IPS DF 6.9 (cell line): ENCODE data around the gene PAIP2.
"Not testable (repeated sequence)": the region's sequence is repeated elsewhere in the genome, so short reads cannot be mapped to it uniquely, and the experiment has no call there.

ENCODE experiments used
- DNase-seq: peaks from one replicate; pipeline ENCODE4 v3.0.0-alpha.2; 2013; ENCODE audit warnings: low read depth, low spot score
- H3K27ac ChIP-seq: one replicate; pipeline ENCODE4 v1.5.1; 2013; ENCODE audit warnings: low read length, control low read depth
- H3K27me3 ChIP-seq: 2 replicates; pipeline ENCODE4 v1.6.1; 2013; ENCODE audit warnings: mild to moderate bottlenecking, low read length; ENCODE audit not compliant: control insufficient read depth, insufficient read depth
- H3K36me3 ChIP-seq: 2 replicates; pipeline ENCODE4 v1.6.1; 2013; ENCODE audit warnings: low read length; ENCODE audit not compliant: control insufficient read depth, insufficient read depth
- H3K4me1 ChIP-seq: 2 replicates; pipeline ENCODE4 v1.6.1; 2013; ENCODE audit warnings: low read length; ENCODE audit not compliant: control insufficient read depth, insufficient read depth
- H3K4me3 ChIP-seq: 2 replicates; pipeline ENCODE4 v1.5.1; 2013; ENCODE audit warnings: mild to moderate bottlenecking, low read length
- H3K9me3 ChIP-seq: 2 replicates; pipeline ENCODE4 v1.6.1; 2013; ENCODE audit warnings: low read length, inconsistent platforms; ENCODE audit not compliant: control insufficient read depth, insufficient read depth
- WGBS: extraction: QIAGEN DNeasy Blood & Tissue Kit; methylation state at CpG from one replicate; pipeline ENCODE4 v1.1.7; 2013; ENCODE audit warnings: mixed read lengths, missing lambda C conversion rate; ENCODE audit not compliant: insufficient read length, insufficient coverage; 5-methylcytosine and 5-hydroxymethylcytosine counted together

Gene PAIP2

GRCh38 chr5:139401546-139401945 is 59.9 kb downstream of the PAIP2 start:
- no peak for DNase-seq
- Histone ChIP-seq H3K27ac (no peak overlapping the region), H3K4me1 (peaks cover 3% of the 10 kb centered on the region), H3K36me3 (peaks cover 8% of the 10 kb centered on the region; the same call in 1 of the 2 replicates), H3K9me3 (no peaks in the 10 kb centered on the region), H3K27me3 (no peaks in the 10 kb centered on the region), H3K4me3 (no peak overlapping the region)
- no CpG with 5 or more reads among the region's 10 CpGs for WGBS

GRCh38 chr5:139402561-139403158 is 61.0 kb downstream of the PAIP2 start:
- no peak overlapping the region for H3K27ac ChIP-seq
- H3K9me3 ChIP-seq = no peaks in the 10 kb centered on the region
- no CpG with 5 or more reads among the region's 7 CpGs for WGBS
- H3K4me3 ChIP-seq = no peak overlapping the region
- peaks cover 8% of the 10 kb centered on the region; the same call in 1 of the 2 replicates for H3K36me3 ChIP-seq
- H3K27me3 ChIP-seq = no peaks in the 10 kb centered on the region
- H3K4me1 ChIP-seq = peaks cover 3% of the 10 kb centered on the region
- no peak for DNase-seq

GRCh38 chr5:139403418-139403786 is 61.7 kb downstream of the PAIP2 start:
- Histone ChIP-seq H3K27ac (no peak overlapping the region), H3K27me3 (no peaks in the 10 kb centered on the region), H3K4me1 (peaks cover 3% of the 10 kb centered on the region), H3K36me3 (peaks cover 8% of the 10 kb centered on the region; the same call in 1 of the 2 replicates), H3K9me3 (no peaks in the 10 kb centered on the region), H3K4me3 (peak overlapping the region; percentile 97; the same call in 1 of the 2 replicates)
- DNase-seq = no peak
- no CpG with 5 or more reads among the region's 7 CpGs for WGBS

- DNase-seq = peak; percentile 91
- Histone ChIP-seq H3K9me3 (no peaks in the 10 kb centered on the region), H3K36me3 (peaks cover 8% of the 10 kb centered on the region; the same call in 1 of the 2 replicates), H3K27ac (no peak within 1 kb of the TSS), H3K4me1 (peaks cover 3% of the 10 kb centered on the region), H3K27me3 (no peaks in the 10 kb centered on the region), H3K4me3 (peak within 1 kb of the TSS; percentile 97; the same call in 1 of the 2 replicates)
- no CpG with 5 or more reads among the region's 41 CpGs for WGBS
Observed at GRCh38 chr5:139403787-139404483, 62.3 kb downstream of the PAIP2 start, which contains the start of gene SPATA24. SPATA24 (minus strand) TSS chr5:139404089; CDS start chr5:139404060, 29 bp downstream.

GRCh38 chr5:139404484-139404840 is 62.8 kb downstream of the PAIP2 start:
- Histone ChIP-seq H3K27me3 (no peaks in the 10 kb centered on the region), H3K27ac (no peak overlapping the region), H3K4me1 (peaks cover 3% of the 10 kb centered on the region), H3K4me3 (peak overlapping the region; percentile 8; the same call in 1 of the 2 replicates), H3K9me3 (no peaks in the 10 kb centered on the region), H3K36me3 (peaks cover 8% of the 10 kb centered on the region; the same call in 1 of the 2 replicates)
- no CpG with 5 or more reads among the region's 5 CpGs for WGBS
- no peak for DNase-seq

GRCh38 chr5:139406963-139407362 is 65.3 kb downstream of the PAIP2 start:
- no peaks in the 10 kb centered on the region for H3K27me3 ChIP-seq

GRCh38 chr5:139407517-139407916 is 65.9 kb downstream of the PAIP2 start:
- Histone ChIP-seq H3K4me3 (no peak overlapping the region), H3K36me3 (no peaks in the 10 kb centered on the region), H3K27ac (no peak overlapping the region), H3K9me3 (no peaks in the 10 kb centered on the region), H3K27me3 (no peaks in the 10 kb centered on the region), H3K4me1 (peaks cover 3% of the 10 kb centered on the region)
- no peak for DNase-seq

More at GRCh38 chr5:139406963-139407362, 65.3 kb downstream of the PAIP2 start:
- Histone ChIP-seq H3K4me1 (peaks cover 3% of the 10 kb centered on the region), H3K4me3 (no peak overlapping the region), H3K27ac (no peak overlapping the region), H3K9me3 (no peaks in the 10 kb centered on the region), H3K36me3 (no peaks in the 10 kb centered on the region)
- WGBS = no CpG with 5 or more reads among the region's 2 CpGs
- DNase-seq = no peak

GRCh38 chr5:139408191-139408590 is 66.5 kb downstream of the PAIP2 start:
- Histone ChIP-seq H3K27me3 (no peaks in the 10 kb centered on the region), H3K36me3 (no peaks in the 10 kb centered on the region), H3K4me3 (no peak overlapping the region), H3K27ac (no peak overlapping the region), H3K9me3 (no peaks in the 10 kb centered on the region), H3K4me1 (peaks cover 3% of the 10 kb centered on the region)
- no CpG with 5 or more reads among the region's 7 CpGs for WGBS
- DNase-seq = no peak

- not testable (repeated sequence) for H3K27me3 ChIP-seq, H3K9me3 ChIP-seq, H3K27ac ChIP-seq, H3K36me3 ChIP-seq, DNase-seq, H3K4me1 ChIP-seq, H3K4me3 ChIP-seq
- WGBS = no CpG with 5 or more reads among the region's 5 CpGs
Observed at GRCh38 chr5:139409116-139409515, 67.5 kb downstream of the PAIP2 start.

GRCh38 chr5:139410121-139410992 is 68.7 kb downstream of the PAIP2 start:
- DNase-seq = no peak
- Histone ChIP-seq H3K9me3 (no peaks in the 10 kb centered on the region), H3K4me1 (no peaks in the 10 kb centered on the region), H3K4me3 (no peak overlapping the region), H3K27ac (no peak overlapping the region), H3K27me3 (no peaks in the 10 kb centered on the region), H3K36me3 (no peaks in the 10 kb centered on the region)
- no CpG with 5 or more reads among the region's 6 CpGs for WGBS
